G401.6 (cell line): ENCODE measurements around the gene SLC9A5.

Source experiments
- FAIRE-seq: peaks from 2 replicates; lab custom pipeline; 2012; peaks lifted over from hg19 to GRCh38; lab: Jason Lieb, UNC

Gene SLC9A5

GRCh38 chr16:67216612-67217490, 31.9 kb upstream of the SLC9A5 start:
- FAIRE-seq: no peak

GRCh38 chr16:67223992-67224391, 24.8 kb upstream of the SLC9A5 start:
- no peak for FAIRE-seq

GRCh38 chr16:67226295-67226803, 22.4 kb upstream of the SLC9A5 start:
- FAIRE-seq: no peak

- peak; percentile 98 for FAIRE-seq
Measured at GRCh38 chr16:67226804-67227566, 21.8 kb upstream of the SLC9A5 start, which contains the start of gene TMEM208. Gene TMEM208, plus strand, starts transcription at chr16:67227130. Its CDS starts 89 bp downstream, at chr16:67227219.

- FAIRE-seq: no peak
Measured at GRCh38 chr16:67227567-67227921, 21.2 kb upstream of the SLC9A5 start.

- no peak for FAIRE-seq
Measured at GRCh38 chr16:67228034-67228785, 20.6 kb upstream of the SLC9A5 start.

- no peak for FAIRE-seq
Measured at GRCh38 chr16:67228905-67229304, 19.9 kb upstream of the SLC9A5 start.

- FAIRE-seq: no peak
Measured at GRCh38 chr16:67229906-67230808, 18.6 kb upstream of the SLC9A5 start.

GRCh38 chr16:67230809-67231660, 17.7 kb upstream of the SLC9A5 start:
- FAIRE-seq: no peak

GRCh38 chr16:67233596-67233995, 15.2 kb upstream of the SLC9A5 start:
- no peak for FAIRE-seq

- no peak for FAIRE-seq
Measured at GRCh38 chr16:67234180-67234597, 14.6 kb upstream of the SLC9A5 start.

- no peak for FAIRE-seq
Measured at GRCh38 chr16:67235816-67236562, 12.8 kb upstream of the SLC9A5 start.

- no peak for FAIRE-seq
Measured at GRCh38 chr16:67236563-67237395, 12.0 kb upstream of the SLC9A5 start.

- FAIRE-seq: no peak
Measured at GRCh38 chr16:67237396-67238277, 11.1 kb upstream of the SLC9A5 start.

GRCh38 chr16:67238278-67238575, 10.6 kb upstream of the SLC9A5 start:
- FAIRE-seq: no peak

GRCh38 chr16:67238806-67239470, 9.8 kb upstream of the SLC9A5 start:
- no peak for FAIRE-seq

GRCh38 chr16:67240506-67240905, 8.3 kb upstream of the SLC9A5 start:
- FAIRE-seq: no peak
